NCI-H526 treated with DMSO at 0.1 percent for 48 hours (cell line): ENCODE results near the gene KCTD2.
A peak's percentile ranks its signal among the peaks of the same experiment; 100 is the strongest.
"Not testable (repeated sequence)": the region's sequence is repeated elsewhere in the genome, so short reads cannot be mapped to it uniquely, and the experiment has no call there.

Source experiments
- DNase-seq: peaks from one replicate; lab custom pipeline; 2025; lab: John Stamatoyannopoulos, UW

KCTD2 gene

GRCh38 chr17:75046407-75047289 is at the start of gene KCTD2, which contains the start of gene ATP5PD:
Gene KCTD2, plus strand, starts transcription at chr17:75047225. Its CDS starts 26 bp downstream, at chr17:75047251.
Gene ATP5PD, minus strand, starts transcription at chr17:75046969. Its CDS starts 4,319 bp downstream, at chr17:75042650.
- peak; percentile 92 for DNase-seq

- DNase-seq = no peak
These were observed 48.2 kb upstream of the KCTD2 start for GRCh38 chr17:74998783-74999182.

- DNase-seq = no peak
These were observed 47.5 kb upstream of the KCTD2 start for GRCh38 chr17:74999523-74999922.

- DNase-seq = no peak
These were observed 44.8 kb upstream of the KCTD2 start for GRCh38 chr17:75001915-75002843.

- no peak for DNase-seq
These were observed 43.7 kb upstream of the KCTD2 start for GRCh38 chr17:75003070-75003956.

GRCh38 chr17:75003957-75004355 is 43.1 kb upstream of the KCTD2 start:
- DNase-seq = no peak

GRCh38 chr17:75004371-75004770 is 42.7 kb upstream of the KCTD2 start:
- no peak for DNase-seq

- DNase-seq = no peak
These were observed 41.7 kb upstream of the KCTD2 start for GRCh38 chr17:75005291-75005690.

- DNase-seq = not testable (repeated sequence)
These were observed 40.9 kb upstream of the KCTD2 start for GRCh38 chr17:75006084-75006483.

- DNase-seq = no peak
These were observed 40.4 kb upstream of the KCTD2 start for GRCh38 chr17:75006653-75007052.

- DNase-seq = no peak
These were observed 38.7 kb upstream of the KCTD2 start for GRCh38 chr17:75008373-75008772.

- no peak for DNase-seq
These were observed 37.8 kb upstream of the KCTD2 start for GRCh38 chr17:75009139-75009724.

- no peak for DNase-seq
These were observed 36.2 kb upstream of the KCTD2 start for GRCh38 chr17:75010683-75011400.

GRCh38 chr17:75011401-75012095 is 35.5 kb upstream of the KCTD2 start:
- no peak for DNase-seq

GRCh38 chr17:75012096-75012345 is 35.0 kb upstream of the KCTD2 start:
- no peak for DNase-seq

- DNase-seq = peak; percentile 71
These were observed 34.5 kb upstream of the KCTD2 start, which contains the start of gene MRPL58 for GRCh38 chr17:75012346-75013091. Gene MRPL58, plus strand, starts transcription at chr17:75012670. Its CDS starts 17 bp downstream, at chr17:75012687.

GRCh38 chr17:75013092-75013559 is 33.9 kb upstream of the KCTD2 start:
- no peak for DNase-seq

- DNase-seq = no peak
These were observed 27.9 kb upstream of the KCTD2 start for GRCh38 chr17:75019146-75019545.

GRCh38 chr17:75019710-75020109 is 27.3 kb upstream of the KCTD2 start:
- no peak for DNase-seq
